Measurements from ENCODE around the gene ZSCAN25. TPM values are rescaled to one million over a fixed set of nuclear protein-coding genes. Genes with fewer than 3 reads are reported as not detected.

Gene ZSCAN25
- total RNA-seq, 1 experiment from 2014 or later, result 12.9 TPM

DNA sequence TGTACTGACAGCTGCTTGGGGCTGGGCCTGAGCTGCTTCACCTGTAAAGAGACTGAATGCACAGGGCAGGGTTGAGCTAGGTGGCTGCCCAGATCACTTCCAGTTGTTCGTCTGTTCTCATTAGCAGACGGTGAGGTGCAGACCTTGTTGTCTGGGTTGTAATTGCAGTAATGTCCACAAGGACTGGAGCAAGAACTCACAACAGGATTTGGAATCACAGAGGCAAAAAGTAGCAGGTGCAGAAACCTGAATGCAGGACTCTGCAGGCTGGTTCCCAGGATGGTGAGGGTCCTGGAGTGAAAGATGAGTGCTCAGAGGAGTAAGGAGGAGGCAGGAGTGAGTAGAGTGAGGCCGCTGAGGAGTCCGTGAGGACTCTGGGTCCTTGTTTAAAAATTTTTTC, 9.2 kb downstream of the ZSCAN25 start:
- intact Hi-C loops (cut with micrococcal nuclease; ENCODE audit: unreplicated experiment), result no loop called here
- H3K4me1 Mint-ChIP-seq (ENCODE audit: low read depth, unreplicated experiment), result no peaks in the 10 kb centered on the region
- H3K27me3 Mint-ChIP-seq (ENCODE audit: unreplicated experiment), result no peaks in the 10 kb centered on the region
- CTCF ChIA-PET, result interaction anchor here (0.6 kb wide), 1 partner anchor 367 kb away, joined by 6 read pairs; no protein-coding TSS in a partner anchor
- no peaks in the 10 kb centered on the region for H3K9me3 Mint-ChIP-seq (ENCODE audit: low read depth, unreplicated experiment)
- H3K36me3 Mint-ChIP-seq (ENCODE audit: insufficient read depth, unreplicated experiment), result peaks cover 6% of the 10 kb centered on the region
- DNase-seq, result no peak
- no peak overlapping the region for H3K4me3 Mint-ChIP-seq (ENCODE audit: low read depth, unreplicated experiment)
- TF ChIP-seq, protein P1, sequence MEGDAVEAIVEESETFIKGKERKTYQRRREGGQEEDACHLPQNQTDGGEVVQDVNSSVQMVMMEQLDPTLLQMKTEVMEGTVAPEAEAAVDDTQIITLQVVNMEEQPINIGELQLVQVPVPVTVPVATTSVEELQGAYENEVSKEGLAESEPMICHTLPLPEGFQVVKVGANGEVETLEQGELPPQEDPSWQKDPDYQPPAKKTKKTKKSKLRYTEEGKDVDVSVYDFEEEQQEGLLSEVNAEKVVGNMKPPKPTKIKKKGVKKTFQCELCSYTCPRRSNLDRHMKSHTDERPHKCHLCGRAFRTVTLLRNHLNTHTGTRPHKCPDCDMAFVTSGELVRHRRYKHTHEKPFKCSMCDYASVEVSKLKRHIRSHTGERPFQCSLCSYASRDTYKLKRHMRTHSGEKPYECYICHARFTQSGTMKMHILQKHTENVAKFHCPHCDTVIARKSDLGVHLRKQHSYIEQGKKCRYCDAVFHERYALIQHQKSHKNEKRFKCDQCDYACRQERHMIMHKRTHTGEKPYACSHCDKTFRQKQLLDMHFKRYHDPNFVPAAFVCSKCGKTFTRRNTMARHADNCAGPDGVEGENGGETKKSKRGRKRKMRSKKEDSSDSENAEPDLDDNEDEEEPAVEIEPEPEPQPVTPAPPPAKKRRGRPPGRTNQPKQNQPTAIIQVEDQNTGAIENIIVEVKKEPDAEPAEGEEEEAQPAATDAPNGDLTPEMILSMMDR (IDR thresholded peaks at IDR 0.05; ENCODE audit: unreplicated experiment), result no peak
- no TSS peak for BruUV-seq (replicated peaks)
- H3K27ac Mint-ChIP-seq (ENCODE audit: unreplicated experiment), result peak overlapping the region; percentile 6

DNA sequence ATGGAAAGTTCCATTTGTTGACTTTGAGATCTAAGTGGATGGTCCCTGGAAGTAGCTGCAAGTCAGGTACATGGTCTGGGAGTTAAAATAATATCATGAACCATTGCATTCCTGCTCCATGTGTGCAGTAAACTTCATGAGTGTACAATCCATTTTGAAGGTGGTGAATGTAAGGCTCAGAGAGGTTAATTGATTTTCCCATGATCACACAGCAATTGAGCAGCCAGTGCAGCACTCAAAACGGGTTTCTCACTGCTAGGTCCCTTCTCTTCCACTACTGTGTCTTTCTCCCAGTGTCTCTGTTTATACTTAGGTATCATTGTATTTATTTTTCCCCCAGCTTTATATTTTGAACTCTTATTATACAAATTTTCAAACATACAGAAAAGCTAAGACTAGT, 9.9 kb downstream of the ZSCAN25 start:
- DNase-seq, result no peak
- no peaks in the 10 kb centered on the region for H3K4me1 Mint-ChIP-seq (ENCODE audit: low read depth, unreplicated experiment)
- no peaks in the 10 kb centered on the region for H3K9me3 Mint-ChIP-seq (ENCODE audit: low read depth, unreplicated experiment)
- intact Hi-C loops (cut with micrococcal nuclease; ENCODE audit: unreplicated experiment), result no loop called here
- H3K4me3 Mint-ChIP-seq (ENCODE audit: low read depth, unreplicated experiment), result no peak overlapping the region
- no TSS peak for BruUV-seq (replicated peaks)
- no peaks in the 10 kb centered on the region for H3K27me3 Mint-ChIP-seq (ENCODE audit: unreplicated experiment)
- no peak overlapping the region for H3K27ac Mint-ChIP-seq (ENCODE audit: unreplicated experiment)
- CTCF ChIA-PET, result no interaction called here
- H3K36me3 Mint-ChIP-seq (ENCODE audit: insufficient read depth, unreplicated experiment), result peaks cover 8% of the 10 kb centered on the region
- TF ChIP-seq, protein P1 (IDR thresholded peaks at IDR 0.05; ENCODE audit: unreplicated experiment), result no peak

DNA sequence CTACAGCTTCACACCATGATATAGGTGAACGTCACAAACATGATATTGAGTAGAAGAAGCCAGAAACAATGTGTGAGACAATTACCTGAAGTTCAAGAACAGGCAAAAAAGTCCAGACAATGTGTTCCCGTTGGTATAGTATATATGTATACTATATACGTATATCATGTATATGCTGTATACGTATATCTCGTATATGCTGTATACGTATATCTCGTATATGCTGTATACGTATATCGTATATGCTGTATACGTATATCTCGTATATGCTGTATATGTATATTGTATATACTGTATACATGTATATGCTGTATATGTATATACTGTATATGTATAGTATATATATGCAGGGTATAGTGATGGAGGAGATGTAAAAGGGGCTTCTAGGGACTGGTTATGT, 10.8 kb downstream of the ZSCAN25 start:
- intact Hi-C loops (cut with micrococcal nuclease; ENCODE audit: unreplicated experiment), result no loop called here
- peaks cover 11% of the 10 kb centered on the region for H3K36me3 Mint-ChIP-seq (ENCODE audit: insufficient read depth, unreplicated experiment)
- no peaks in the 10 kb centered on the region for H3K27me3 Mint-ChIP-seq (ENCODE audit: unreplicated experiment)
- CTCF ChIA-PET, result no interaction called here
- H3K27ac Mint-ChIP-seq (ENCODE audit: unreplicated experiment), result no peak overlapping the region
- no peak overlapping the region for H3K4me3 Mint-ChIP-seq (ENCODE audit: low read depth, unreplicated experiment)
- H3K4me1 Mint-ChIP-seq (ENCODE audit: low read depth, unreplicated experiment), result no peaks in the 10 kb centered on the region
- BruUV-seq (replicated peaks), result no TSS peak
- no peak for DNase-seq
- TF ChIP-seq, protein P1 (IDR thresholded peaks at IDR 0.05; ENCODE audit: unreplicated experiment), result no peak
- no peaks in the 10 kb centered on the region for H3K9me3 Mint-ChIP-seq (ENCODE audit: low read depth, unreplicated experiment)

DNA sequence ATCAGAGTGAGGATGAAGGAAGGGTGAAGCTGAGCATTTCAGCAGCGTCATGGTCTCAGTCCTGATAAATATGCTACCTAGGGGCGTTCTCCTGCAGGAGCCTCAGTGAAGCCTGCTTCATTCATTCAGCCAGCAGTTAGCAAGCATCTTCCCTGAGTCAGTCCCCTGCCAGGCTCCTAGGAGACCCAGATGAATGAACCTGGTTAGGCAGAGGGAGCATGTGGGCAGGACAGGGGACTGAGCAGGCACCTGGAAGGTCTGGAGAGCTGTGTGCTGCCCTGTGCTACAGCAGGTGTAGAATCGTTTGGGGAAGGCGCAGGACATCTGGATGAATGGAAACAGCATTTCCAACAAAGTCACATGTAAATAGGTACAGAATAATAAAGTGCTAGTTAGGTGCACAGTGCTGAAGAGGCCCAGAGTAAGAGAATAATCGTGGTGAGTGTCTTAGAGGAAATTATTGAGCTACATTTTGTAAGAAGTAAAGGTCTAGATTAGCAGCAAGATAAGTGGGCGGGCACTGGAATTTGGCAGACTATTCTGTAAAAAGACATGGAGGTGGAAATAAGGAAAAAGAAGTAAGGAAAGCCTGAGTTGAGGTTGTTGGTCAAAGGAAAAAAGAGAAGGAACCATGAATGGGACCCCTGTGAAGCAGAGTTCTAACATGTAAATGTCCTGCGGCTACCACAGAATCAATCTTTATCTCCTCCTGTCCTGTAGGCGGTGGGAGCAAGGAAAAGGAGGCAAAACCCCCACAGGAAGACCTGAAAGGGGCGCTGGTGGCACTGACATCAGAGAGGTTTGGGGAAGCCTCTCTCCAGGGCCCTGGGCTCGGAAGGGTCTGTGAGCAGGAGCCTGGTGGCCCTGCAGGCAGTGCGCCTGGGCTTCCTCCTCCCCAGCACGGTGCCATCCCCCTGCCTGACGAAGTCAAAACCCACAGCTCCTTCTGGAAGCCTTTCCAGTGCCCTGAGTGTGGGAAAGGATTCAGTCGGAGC, 12.0 kb downstream of the ZSCAN25 start:
- H3K27ac Mint-ChIP-seq (ENCODE audit: unreplicated experiment), result no peak overlapping the region
- no peaks in the 10 kb centered on the region for H3K9me3 Mint-ChIP-seq (ENCODE audit: low read depth, unreplicated experiment)
- no peaks in the 10 kb centered on the region for H3K27me3 Mint-ChIP-seq (ENCODE audit: unreplicated experiment)
- H3K4me1 Mint-ChIP-seq (ENCODE audit: low read depth, unreplicated experiment), result no peaks in the 10 kb centered on the region
- intact Hi-C loops (cut with micrococcal nuclease; ENCODE audit: unreplicated experiment), result no loop called here
- no peak overlapping the region for H3K4me3 Mint-ChIP-seq (ENCODE audit: low read depth, unreplicated experiment)
- H3K36me3 Mint-ChIP-seq (ENCODE audit: insufficient read depth, unreplicated experiment), result peaks cover 5% of the 10 kb centered on the region
- TF ChIP-seq, protein P1 (IDR thresholded peaks at IDR 0.05; ENCODE audit: unreplicated experiment), result no peak
- DNase-seq, result no peak
- no TSS peak for BruUV-seq (replicated peaks)
- CTCF ChIA-PET, result interaction anchor here (0.6 kb wide), 1 partner anchor 103 kb away, joined by 3 read pairs; no protein-coding TSS in a partner anchor
